GM18517 (cell line): Measurements from ENCODE around the gene ENTPD2.
A peak's percentile ranks its signal among the peaks of the same experiment; 100 is the strongest.
"Not testable (repeated sequence)": the region's sequence is repeated elsewhere in the genome, so short reads cannot be mapped to it uniquely, and the experiment has no call there.

Experiments
- ATAC-seq: cut with Tn5 transposase; IDR thresholded peaks from one replicate; pipeline ENCODE4 v1.9.1; 2021; ENCODE audit warnings: mild to moderate bottlenecking, moderate library complexity; ENCODE audit not compliant: unreplicated experiment

ENTPD2 gene

DNA sequence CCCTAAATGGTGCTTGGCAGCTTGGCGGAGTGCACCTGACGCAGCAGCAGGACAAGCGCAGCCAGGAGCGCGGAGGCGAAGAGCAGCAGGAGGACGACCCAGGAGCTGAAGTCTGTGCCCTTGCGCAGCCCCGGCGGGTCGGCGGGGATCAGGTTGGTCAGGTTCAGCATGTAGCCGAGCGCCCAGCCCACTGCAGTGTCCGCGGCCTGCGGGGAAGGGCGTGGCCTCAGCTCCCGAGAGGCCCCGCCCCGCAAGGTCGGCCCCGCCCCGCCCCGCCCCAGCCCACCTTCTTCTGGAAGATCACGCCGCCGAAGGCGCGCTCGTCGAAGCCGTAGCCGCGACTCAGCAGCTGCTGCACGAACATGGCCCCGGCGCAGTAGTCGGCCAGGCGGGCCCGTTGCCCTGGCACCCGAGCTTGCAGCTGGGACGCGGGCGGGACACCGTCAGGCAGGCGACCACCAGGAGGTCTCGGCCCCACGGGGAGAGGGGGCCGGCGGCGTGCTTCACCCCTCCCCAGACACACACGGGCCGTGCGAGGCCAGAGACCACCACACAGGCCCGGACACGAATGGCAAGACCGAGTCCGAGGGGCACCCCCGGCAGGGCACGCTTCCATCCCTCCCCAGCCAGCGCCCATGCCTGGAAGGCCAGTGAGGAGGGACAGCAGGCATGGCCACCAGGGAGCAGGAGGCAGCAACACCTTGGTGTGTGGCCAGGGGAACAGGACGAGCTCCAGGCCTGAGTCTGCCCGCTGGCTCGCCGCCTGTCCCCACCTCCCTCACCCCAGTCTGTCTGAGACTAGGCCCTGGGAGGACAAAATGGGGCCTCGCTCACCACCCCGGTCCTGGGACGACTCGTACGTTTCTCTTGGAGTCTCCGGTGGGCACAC, 5.0 kb downstream of the ENTPD2 start:
- no peak for ATAC-seq

DNA sequence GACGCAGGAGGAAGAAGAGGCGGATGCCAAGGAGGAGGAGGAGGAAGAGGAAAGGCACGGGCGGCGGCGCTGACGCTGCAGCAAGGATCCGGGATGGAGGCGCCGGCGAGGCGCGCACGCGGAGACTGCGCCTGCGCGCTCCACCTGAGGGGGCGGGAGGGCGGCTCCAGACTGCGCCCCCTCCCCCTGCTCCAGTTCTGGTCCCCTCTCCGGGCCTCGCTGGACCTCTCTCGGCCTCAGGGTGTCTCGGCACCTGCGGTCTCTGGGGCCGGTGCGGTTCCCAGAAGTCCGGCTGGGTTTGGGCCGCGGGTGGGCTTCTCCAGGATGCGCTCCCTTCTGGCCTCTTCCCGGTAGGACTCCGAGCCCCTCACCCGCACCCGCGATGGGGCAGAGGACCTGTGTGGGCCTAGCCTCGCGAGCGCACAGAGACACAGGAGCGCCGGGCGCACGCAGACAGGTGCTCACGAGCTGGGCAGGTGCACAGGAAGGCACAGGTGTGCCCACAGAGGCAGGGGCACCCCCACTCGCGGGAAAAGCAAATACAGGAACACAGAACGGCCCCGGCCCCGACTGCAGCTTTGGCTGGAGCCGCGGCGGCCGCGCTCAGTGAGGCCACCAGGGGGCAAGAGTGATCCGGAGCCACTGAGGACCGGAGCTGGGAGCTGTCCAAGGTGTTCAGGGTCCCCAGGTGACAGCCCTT, 7.6 kb downstream of the ENTPD2 start, which contains the start of gene NPDC1:
Gene NPDC1, minus strand, starts transcription at position 90 of the 700 bp plus-strand sequence. CDS start 188 bp downstream, outside the sequence.
- no peak for ATAC-seq

DNA sequence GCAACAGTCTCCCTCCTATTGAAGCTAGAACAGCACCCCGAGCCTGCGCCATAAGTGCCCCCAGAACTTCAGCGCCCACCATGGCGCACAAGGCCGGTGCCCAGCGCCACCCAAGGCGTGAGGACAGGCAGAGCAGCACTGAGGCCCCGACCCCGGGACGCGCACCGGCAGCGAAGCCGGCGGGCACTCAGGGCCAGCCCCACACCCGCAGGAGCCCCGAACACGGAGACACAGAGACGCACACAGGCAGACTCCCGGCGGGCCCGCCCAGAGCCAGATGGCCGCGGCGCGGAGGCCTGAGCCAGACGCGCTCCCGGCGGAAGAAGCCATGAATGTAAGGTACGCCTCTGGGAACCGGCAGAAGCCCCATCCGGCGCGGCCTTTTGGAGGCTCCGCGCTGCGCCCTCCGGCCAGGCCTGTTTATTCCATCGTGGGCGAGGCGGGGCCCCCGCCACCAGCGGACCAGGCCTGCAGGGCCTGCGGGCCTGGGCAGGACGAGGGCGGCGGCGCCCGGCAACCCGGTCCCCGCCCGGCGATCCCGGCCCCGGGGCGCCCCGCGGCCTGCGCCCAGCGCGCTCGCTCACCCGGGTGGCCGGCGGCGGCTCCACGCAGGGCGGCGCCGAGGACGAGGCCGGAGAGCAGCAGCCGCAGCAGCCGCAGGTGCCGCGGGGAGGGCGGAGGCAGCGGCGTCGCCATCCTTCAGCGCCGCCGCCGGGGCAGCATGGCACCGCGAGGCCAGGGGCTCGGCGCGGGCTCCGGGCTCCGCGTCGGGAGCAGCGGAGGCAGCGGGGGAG, 8.4 kb downstream of the ENTPD2 start:
- ATAC-seq, result no peak

DNA sequence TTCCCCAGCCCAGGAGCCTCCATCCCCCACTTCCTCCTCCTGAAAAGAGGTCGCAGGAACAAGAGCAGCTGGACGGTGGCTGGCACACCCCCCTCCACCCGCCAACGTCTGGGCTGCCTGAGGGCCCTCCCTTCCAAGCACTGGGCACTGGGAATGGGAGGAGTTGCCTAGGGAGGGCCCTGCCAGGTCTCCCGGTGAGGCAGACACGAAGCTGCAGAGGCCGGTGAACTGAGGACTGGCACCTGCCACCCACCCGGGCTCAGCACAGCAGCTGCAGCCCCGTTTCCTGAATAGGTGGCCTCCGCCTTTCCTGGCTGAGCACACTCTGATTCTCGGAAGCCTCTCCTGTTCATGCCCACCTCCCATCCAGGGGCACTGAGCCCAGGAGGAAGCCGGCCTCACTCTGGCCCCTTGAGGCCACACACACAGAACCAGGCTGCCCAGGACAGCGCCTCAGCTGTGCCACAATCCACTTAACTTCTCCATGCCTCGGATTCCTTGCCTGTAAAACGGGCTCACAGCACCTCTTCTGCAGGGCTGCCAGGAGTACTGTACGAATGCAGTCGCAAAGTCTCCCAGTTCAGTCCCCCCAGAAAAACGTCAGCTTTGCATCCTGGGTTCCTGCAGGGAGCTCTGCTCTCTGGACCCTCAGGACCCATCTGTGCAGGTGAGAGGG, 9.2 kb downstream of the ENTPD2 start:
- ATAC-seq, result no peak

DNA sequence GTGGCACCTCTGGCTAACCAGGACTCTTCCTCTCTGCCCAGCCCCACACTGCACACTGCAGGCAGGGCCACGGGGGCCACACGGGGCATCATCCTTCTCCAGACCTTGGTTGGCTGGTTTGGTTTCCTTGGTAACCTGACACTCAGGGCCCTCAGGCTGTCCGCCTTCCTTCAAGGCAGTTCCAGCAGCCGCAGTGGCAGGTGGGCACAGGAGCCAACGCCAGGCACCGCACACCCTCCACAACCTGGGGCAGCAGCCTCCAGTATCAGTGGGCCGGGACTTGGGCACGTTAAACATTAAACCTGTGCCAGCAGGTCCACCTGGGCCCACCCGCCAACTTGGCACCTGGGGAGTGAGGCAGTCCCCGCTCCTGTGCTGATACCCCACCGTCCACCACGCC, 9.8 kb downstream of the ENTPD2 start:
- ATAC-seq, result no peak

DNA sequence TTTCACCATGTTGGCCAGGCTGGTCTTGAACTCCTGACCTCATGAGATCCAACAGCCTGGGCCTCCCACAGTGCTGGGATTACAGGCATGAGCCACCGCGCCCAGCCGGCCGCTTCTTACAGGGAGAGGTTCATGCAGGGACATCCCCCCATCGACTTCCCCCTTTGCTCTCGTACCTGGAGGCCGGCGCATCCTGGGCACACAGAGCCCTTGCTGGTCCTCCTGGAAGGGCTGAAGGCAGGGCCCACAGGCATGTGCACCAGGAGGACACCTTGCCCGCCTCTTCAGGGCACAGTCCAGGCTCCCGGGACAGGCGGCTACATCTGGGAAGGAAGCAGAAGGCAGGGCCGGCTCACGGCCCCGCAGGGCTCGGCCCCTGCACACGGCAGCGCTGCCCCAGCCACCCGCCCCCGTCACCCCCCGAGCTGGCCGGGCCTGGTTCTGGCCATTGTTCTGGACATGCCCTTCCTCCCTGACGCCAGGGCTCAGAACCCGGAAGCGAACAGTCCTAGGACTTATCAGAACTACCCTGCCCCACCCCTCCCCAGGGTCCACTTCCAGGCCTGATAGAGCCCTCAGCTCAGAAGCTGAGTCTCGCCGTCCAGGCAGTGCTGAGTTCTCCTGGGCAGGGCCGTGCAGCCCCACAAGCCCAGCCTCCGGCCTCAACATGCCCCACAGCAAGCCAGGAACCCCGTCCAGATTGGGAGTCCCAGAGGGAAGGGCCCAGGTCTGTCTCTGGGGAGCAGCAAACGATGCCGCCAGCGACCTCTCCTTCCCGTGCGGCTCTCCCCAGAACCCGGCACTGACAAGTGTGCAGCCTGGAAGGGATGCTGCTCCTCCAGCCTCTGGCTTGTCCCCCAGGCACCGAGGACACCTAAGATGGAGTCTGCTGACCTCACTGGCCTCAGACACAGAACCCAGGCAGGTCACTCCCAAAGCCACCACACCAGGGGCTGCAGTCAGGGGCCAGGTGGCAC, 10.8 kb downstream of the ENTPD2 start:
- no peak for ATAC-seq

DNA sequence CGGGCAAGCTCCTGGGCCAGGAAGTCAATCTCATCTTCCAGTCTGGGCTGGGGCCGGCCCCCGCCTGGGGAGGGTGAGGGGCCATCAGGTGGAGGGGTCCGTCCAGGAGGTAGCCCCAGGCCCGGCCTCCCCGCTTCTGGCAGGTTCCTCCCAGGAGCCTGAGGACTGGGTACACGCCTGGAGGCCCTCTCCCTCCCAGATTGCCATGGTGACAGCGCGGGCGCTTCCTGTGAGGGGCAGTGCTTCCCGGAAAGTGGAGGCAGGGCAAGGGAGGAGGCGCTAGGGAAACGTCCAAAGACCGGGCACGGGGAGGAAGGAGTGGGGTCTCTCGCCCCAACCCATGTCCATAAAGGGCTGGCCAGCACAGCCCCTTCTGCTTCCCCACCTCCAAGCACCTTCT, 12.7 kb downstream of the ENTPD2 start:
- ATAC-seq, result no peak

DNA sequence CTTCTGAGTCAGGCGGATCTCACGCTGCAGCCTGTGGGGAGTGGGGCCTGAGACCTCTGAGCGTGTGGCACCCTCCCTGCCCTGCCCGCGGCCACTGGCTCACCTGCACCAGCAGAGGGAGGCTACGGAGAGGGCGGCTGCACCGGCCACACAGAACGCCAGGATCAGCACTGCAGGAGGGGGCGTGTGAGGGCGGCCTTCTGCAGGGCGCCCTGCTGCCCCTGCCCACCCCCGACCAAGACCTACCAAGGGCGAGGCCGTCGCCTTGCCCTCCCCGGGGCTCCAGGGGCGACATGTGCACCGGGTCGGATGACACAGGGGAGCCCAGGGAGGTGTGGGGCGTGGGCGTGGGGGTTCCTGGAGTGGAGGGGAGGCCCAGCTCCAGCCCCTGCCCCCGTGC, 13.3 kb downstream of the ENTPD2 start:
- no peak for ATAC-seq

DNA sequence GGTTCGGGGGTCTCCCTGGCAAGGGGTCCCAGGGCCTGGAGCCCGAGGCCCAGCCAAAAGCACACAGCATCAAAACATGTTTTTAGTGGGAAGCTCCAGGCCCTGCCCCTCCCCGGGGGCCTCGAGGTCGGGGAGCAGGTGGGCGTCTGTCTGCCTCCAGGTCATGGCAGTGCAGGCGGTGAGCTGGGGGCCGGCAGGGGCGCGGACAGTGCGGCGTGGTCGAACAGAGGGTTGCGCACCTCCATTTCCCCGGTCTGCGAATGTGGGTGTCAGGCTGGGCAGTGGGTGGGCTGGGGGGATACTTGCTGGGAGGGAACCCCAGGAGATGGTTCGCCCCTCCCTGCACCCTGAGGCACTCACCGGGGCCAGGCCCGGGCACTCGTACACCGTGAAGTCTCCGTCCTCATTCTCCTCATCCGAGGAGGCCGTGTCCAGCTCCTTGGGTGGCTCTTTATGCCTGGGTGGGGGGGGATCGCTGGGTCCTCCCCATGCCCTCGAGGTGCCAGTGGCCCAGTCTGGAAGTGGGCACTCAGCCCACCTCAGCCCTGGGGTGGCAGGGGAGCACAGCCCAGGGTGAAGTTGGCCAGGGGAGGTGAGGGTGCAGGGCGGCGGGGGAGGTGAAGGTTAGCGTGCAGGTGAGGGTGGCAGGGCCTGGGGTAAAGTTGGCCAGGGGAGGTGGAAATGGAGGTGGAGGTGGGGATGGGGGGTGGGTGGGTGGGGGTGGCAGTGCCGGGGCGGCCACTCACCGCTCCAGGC, 14.1 kb downstream of the ENTPD2 start:
- no peak for ATAC-seq

DNA sequence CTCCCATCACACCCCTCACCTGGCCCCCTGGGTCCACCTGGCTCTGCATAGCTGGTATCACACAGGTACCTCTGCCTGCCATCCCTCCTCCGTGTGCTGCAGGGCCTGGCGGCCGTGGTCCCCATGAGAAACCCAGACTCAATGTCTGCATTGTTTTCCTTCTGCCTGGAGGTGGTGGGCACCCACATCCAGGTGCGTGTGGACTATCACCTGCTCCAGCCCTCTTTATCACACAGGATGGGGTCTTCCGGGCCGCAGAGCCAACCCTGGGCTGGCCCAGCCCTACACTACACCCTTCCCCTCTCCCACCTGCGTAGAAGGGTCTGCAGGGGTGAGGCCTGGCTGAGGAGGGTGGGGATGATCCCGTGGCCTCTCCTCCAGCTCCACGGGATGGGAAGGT, 14.9 kb downstream of the ENTPD2 start:
- no peak for ATAC-seq

DNA sequence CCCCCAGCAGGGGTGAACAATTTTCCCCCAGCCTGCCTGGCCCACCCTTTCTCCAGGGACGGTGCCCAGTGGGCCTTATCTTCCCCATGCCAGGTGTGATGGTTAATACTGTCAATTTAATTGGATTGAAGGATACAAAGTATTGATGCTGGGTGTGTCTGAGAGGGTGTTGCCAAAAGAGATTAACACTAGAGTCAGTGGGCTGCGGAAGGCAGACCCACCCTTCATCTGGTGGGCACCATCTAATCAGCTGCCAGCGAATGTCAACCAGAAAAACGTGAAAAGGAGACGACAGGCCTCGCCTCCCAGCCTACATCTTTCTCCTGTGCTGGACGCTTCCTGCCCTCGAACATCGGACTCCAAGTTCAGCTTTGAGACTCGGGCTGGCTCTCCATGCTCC, 16.4 kb downstream of the ENTPD2 start:
- no peak for ATAC-seq

DNA sequence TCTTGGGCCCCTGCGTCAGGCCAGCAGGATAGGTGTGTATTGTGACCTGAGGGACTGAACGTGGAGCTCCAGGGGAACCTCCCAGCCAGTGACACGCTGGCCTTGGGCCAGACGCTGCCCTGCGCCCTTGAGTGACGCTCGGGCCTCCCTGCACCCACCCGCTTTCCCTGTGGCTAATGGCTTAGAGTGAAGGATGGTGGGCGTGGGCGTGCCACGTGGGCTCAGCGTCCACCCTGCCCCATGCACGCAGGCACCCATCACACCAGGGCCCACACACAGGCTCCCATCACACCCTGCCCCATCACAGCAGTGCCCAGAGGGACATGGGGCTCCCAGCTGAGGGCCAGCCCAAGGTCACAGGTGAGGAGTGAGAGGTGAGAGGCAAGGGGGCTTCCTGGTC, 16.8 kb downstream of the ENTPD2 start:
- no peak for ATAC-seq

DNA sequence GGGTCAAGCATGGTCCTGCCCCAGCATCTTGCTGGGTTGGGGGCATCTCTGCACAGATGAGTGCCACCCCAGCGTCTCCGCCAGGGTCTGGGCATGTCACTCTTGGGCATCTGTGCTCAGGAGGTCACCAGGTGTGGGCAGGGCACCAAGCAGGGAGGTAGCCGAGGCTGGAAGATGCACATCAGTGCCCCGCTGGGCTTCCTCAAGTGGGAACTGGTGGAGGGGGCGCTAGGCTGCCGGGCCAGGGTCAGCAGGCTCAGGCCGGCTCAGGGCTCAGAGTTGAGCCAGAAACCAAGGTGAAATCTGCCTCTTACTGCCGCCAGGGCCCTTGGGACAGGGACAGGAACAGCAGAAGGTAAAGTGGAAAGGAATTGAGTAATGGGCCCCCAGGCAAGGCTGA, 17.9 kb downstream of the ENTPD2 start:
- no peak for ATAC-seq

DNA sequence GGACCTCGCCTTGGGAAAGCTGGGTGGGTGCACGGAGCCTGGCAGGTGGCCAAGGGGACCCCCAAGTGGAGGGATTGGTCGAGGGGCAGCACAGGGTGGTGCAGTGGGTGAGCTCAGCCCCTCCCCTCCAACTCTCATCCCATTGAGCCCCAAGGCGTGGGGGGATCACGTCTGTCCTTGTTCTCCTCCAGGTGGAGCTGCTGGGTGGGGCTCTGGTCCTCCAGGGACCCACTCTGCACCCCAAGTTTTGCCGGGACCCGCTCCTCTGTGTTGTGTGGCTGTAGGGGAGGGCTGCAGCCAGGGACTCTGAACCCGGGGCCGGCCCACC, 18.4 kb downstream of the ENTPD2 start:
- ATAC-seq, result no peak

DNA sequence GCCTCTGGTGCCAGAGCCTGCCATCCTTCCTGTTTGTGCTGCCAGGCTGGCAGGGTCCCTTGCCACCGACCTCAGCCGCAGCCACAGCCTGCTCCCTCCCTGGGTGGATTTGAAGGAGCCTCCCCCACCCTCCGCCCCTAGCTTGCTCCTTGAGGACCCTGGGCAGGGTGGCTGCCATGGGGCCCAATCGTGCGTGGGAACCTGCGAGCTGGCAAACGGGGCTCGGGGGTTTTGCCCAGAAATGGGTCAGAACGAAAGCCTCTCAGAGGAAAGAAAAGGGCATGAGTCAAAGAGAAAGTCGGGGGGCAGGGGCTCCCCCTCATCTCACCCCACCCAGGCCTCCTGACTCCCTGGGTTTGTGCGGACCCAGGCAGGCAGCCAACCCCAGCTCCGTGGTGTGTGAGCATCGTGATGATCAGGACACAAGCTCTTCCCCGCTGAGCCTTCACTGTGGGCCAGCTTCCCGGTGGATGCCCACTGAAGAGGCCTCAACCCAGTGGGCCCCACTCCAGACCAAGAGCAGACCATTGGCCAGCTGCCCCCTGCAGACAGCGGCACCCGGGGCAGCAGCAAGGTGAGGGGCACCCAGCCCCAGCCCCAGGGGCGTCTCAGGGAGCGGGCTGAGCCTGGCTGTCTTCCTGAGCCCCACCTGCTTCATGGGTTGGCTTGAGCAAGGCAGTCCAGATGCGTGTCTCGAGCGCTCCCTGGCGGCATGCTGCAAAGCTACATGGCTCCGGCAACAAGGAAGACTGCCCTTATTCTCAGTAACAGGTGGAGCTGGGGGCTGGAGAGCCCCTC, 19.0 kb downstream of the ENTPD2 start:
- ATAC-seq, result peak; percentile 54

DNA sequence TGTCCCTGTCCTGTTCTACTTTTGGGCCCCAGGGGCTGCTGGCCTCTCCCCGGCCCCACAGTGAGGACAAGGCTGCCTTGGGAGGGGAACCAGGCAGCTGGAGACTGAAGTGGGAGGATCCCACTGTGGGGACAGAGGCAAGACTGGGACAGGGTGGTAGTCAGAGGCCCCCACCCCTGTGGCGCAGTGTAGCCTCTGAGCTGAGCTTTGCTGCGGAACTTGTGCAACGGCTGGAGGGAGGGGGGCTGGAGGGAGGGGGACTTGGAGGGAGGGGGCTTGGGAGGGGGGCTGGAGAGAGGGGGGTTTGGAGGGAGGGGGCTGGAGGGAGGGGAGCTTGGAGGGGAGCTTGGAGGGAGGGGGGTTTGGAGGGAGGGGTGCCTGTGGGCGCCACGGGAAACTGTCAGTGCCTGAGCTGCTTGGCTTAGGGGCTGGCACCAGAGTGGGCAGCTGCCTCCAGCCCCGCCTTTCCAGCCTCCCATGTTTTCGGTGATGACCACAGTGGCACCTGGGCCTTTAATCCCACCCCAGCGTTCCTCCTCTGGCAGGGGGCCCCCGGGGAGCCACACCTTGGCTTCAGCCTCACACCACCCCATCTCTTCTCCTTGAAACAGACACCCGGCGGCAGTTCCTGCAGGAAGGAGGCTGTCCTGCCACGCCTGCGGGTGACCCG, 19.7 kb downstream of the ENTPD2 start:
- no peak for ATAC-seq

DNA sequence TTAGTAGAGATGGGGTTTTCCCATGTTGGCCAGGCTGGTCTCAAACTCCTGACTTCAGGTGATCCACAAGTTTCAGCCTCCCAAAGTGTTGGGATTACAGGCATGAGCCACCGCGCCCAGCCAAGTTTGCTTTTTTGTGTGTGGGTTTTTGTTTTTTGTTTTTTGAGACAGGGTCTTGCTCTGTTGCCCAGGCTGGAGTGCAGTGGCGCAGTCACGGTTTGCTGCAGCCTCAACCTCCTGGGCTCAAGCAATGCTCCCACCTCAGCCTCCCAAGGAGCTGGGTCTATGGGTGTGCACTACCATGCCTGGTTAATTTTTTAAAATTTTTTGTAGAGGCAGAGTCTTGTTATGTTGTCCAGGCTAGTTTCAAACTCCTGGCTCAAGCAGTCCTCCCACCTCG, 20.4 kb downstream of the ENTPD2 start:
- ATAC-seq, result not testable (repeated sequence)

DNA sequence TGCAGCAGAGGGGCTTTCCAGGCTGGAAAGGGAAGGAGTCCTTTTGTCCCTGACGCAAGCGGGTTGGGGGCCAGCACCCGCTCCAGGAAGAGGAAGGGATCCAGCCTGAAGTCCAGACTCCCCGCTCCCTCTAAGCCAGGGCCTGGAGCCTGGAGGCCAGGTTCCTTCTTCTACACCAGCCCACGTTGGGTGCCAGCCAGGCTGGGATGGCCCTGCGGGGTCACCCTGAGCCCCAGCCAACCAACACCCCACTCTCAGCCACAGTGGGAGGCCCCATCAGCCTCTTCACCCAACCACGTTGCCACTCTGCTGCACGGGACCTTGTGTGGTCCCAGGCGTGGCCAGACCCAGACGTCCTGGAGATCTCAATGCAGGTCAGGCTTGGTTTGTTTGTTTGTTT, 21.0 kb downstream of the ENTPD2 start:
- ATAC-seq, result no peak
